ENCODE measurements around the gene AQP7. TPM values are rescaled to one million over a fixed set of nuclear protein-coding genes. Genes with fewer than 3 reads are reported as not detected.
"Not testable (repeated sequence)": the region's sequence is repeated elsewhere in the genome, so short reads cannot be mapped to it uniquely, and the experiment has no call there.

AQP7 gene
- not detected for total RNA-seq

DNA sequence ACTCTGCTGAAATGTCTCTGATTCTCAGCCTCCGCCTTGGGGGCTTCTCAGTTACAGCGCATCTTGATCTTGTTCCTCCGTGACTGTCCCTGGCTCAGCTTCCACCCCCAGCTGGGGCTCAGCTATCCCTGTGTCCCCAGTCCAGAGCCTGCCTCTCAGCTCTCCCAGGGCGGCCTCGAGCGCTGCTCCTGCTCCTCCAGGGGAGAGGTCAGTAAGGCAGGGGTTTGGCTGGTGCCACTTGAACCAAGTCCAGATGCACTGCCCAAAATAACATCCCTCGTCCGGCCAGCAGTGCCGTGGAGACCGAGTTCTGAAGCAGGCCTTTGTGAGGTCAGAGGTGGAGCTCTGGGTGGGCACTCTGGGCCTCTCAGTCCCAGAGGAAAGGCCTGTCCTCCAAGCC lies at the start of gene AQP7:
Gene AQP7 (minus strand): TSS at position 198 of the 400 bp plus-strand sequence. CDS start 1,306 bp downstream, outside the sequence.
- DNase-seq, result not testable (repeated sequence)

DNA sequence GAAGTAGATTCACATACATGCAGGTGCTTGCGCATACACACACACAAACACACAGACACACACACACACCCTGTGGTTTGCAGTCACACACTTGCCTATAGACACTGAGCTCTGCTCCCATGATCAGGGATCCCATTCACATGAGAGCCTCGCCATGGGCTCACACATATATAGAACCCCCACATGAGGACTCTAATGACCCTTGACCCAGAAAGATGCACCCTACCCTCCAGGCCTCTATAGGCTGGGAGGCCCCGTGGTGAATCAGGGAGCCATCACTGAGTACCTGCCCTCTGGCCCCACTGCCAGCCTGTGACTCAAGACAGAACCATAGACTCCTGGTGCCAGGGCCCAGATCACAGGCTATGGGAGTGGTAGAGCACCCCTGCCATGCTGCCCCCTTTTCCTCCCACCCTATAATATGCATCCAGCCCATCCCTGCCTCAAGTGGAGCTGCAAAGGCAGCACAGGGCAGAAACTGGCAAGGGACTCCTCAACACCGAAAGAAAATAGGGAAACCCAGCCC lies 48.3 kb upstream of the AQP7 start:
- no peak for DNase-seq

DNA sequence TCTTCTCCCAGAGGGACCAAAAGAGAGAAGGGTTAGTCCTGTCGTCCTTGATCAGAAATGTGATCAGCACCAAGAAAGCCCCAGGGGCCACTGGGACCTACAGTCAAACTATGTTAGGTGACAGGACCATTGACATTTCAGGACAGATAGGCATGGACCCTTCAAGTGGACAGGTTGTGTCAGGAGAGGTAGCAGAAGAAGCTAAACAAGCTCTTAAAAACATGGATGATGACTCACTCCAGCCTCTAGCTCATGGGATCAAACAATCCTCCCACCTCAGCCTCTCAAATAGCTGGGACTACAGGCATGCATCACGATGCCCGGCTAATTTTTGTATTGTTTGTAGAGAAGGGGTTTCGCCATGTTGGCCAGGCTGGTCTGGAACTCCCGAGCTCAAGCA lies 47.3 kb upstream of the AQP7 start:
- no peak for DNase-seq

DNA sequence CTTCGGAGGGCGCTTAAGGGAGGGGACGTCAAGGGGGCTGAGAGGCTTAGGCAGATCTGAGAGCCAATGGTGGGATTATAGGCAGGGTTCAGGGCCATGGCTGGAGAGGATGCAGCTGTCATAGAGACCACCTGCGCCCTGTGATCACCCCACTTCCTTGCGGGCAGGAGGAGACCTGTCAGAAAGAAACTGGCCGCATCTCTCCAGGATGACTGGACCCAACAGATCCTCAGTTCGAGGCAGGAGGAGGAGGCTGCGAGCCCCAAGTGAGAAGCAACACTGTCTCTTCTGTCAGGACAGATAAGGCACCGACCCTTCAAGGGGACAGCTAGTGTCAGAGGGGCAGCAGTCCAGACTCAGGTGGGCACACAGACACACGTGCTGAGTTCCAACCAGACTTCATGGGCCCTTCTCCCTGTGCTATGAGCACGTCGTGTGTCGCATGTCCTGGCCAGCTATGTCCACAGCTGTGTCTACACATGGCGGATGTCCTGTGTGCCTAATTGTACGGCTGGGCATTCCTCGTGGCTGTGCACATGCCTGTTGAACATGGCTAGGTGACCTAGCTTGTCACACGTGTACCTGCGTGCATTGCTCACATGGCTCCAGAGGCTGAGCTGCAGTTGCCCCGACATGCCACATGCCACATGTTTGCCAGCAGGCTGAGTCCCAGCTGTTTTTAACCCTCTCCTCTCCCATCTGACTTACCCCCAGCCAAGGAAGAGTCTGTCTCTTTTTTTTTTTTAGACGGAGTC lies 45.6 kb upstream of the AQP7 start:
- DNase-seq, result no peak

DNA sequence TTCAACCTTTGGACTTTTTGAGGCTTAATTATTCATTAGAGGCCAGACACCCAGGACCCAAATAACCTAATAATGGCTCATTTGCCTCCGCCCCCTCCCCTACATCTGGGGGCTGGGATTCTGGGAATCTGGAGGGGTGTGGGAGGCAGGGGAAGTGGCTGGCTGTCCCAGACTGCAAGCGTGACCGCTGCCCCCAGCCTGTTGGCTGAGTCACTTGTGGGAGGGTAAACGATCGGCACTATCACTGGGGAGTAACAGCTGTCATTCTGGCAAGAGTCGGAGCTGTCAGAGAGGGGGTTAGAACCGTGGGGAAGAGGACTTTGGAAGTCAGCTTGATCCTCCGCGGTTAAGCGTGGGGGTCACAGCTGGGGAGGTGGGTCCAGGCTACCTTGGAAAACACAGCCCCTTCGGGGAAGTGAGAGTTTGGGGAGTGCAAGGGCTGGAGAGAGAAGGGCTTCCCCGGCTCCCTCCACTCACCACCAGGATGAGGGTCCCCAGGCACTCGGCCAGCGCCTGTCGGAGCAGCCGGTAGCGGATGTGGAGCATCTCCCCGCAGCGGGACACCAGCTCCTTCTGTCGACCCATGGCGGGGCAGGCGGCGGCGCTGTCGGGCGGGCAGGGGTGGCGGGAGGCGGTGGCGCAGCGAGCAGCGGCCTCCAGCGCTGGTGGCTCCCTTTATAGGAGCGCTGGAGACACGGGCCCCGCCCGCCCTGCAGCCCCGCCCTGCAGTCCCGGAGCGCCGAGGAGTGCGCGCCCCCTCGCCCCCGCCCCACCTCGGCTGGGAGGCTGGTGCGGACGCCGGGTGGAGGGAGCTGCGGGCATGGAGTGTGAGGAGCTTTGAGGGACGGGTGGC lies 44.8 kb upstream of the AQP7 start, which contains the start of gene AQP3:
Gene AQP3 (minus strand): TSS at position 648 of the 853 bp plus-strand sequence. CDS start 63 bp downstream, at position 585.
- peak; percentile 29 for DNase-seq

DNA sequence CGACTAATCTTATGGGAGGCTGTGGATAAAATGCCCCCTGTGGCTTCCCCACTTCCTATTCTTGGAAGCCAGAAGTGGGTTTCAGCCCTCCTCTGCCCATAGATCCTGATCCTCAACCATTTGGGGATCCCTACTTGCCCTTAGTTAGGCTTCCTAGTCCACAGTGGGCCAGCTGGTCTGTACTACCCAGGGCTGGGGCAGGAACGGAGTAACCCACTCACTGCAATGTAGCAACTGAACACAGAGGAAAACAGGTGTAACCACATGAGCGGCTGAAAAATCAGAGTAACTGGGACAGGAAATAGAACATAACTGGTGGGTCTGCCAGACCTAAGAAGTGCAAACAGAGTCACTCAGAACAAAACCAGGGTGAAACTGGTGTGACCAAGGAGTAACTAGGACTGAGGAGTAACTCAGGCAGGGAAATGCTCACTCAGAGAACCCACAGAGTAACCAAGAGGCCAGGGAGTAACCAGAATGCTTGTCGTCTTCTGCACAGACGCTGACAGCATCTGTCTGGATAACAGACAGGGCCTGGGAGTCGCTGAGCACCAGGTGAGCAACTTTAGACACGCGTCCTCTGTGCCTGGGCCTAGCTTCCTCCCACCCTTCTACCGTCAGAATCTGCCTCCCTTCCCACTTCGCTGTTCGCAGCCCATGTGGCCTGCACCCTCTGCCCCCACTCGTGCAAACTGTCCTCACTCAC lies 44.0 kb upstream of the AQP7 start:
- no peak for DNase-seq

DNA sequence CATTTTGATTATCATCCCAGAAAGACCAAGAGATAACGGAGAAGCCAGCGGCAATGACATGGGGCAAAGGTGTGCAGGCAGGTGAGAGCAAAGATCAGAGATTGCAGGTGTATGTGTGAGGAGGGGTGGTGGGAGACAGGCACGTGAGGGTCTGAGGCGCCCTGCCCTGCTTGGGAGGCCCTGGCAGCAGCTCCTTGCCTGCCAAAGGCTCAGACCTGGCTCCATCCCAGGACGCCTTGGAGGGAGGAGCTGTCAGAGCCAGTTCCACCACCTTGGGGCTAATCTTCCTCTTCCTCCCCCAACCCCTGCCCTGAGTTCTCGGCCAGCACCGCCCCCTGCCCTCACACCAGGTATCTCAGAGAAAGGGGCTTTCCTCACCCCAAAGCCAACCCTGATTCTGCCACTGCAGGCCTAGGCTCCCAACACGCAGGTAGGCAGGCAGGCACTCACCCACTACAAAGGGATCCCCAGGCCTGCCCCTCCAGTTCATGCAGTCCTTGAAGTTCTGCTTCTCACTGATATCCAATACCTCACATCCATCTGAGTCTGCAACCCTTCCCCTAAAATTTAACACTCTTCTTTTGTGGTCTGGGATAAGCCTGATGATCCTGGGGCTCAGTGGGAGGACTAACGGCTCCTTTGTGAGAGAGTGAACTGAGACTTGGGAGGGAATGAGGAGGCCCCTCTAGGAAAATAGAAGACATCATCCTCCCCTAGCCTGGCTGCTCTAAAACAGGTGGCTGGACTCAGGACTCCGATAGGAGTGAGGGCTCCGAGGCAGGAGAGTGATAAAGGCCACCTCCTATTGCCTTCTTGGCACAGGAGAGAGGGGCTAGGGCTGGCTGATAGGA lies 43.2 kb upstream of the AQP7 start:
- no peak for DNase-seq

DNA sequence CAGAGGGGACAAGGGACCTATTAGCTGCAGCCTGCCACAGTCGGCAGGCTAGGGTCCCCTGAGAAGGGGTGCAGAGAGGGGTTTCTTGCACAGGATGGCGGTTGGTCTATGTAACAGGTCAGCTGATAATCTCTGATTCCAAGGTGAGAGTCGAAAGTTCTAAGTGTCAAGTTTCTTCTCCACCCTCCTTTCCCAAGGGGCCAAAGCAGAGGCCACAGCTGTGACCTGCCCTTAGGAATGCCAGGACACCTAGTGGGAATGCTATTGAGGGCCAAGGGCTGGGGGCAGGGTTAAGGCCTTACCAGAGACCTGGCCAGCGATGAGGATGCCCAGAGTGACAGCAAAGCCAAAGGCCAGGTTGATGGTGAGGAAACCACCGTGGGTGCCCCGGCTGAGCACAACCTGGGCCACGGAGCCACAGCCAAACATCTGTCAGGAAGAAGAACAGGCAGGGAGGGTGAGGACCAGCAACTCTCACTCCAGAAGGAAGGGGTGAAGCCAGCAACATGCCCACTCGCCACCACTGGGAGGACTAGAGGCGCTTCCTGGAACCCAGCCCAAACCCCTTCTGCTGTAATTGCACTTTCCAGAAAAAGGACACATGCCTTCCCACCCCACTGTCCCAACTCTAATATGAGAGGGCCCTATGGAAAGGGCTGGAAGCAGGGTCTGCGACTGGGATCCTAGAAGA lies 41.2 kb upstream of the AQP7 start:
- DNase-seq, result no peak

DNA sequence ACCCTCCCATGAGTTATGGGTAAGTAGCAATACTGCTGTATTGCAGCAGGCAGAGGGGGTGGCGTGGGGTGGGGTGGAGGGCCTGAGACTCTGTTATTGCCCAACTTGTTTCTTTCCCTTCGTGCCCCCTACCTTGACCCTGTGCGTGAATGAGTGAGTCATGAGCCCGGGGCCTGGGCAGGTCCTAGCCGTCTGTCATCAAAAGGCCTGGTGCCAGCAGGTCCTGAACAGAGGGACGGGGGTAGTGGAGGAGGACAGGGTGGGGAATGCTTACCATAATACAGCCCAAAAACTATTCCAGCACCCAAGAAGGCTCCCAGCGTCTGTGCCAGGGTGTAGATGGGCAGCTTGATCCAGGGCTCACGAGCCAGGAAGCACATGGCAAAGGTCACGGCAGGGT lies 40.7 kb upstream of the AQP7 start:
- DNase-seq, result no peak

DNA sequence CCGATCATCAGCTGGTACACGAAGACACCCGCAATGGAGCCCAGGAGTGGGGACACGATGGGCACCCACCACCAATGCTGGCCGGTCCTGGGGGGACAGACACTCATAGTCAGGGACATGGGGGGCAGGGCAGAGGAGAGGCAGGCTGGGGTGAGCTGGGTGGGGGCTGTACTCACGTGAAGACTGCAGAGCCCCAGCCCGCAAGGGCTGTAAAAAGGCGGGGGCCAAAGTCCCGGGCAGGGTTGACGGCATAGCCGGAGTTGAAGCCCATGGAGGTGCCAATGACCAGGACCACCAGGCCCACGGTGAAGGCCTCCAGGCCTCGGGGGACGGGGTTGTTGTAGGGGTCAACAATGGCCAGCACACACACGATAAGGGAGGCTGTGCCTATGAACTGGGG lies 39.8 kb upstream of the AQP7 start:
- DNase-seq, result no peak

DNA sequence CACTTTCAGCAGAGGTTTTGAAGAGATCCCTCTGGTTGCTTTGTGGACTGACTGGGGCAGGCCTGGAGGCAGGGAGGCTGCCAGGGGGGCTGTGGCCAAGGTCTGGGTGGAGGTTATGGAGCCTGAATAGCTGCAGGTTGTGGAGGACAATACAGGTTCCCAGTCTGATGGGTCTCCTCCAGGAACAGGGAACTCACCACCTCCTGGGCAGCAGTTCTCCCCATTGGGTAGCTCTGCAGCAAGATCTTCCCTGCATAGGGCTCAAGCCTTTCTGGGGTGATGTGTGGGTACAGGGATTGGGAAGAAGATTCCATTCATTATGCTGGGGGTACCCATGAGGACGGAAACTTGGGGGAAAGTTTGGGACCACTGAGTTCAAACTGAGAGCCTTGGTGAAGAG lies 38.2 kb upstream of the AQP7 start:
- no peak for DNase-seq

DNA sequence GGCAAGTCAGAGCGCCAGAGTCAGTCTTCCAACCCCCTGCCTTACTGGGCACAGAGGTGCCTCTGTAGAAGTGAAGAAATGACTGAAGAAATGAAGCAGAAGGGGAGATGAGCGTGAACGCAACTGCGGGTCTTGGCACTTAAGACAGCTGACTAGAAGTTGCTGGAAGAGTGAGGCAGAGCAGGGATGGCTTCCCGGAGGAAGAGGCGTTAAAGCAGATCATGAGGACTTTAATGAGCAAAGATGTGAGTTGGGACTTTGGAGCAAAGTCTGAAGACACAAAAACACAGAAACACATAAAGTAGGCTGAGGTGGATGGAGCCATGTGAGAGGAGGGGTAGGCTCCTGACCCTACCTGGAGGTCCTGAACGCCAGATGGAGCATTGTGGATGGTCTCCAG lies 37.8 kb upstream of the AQP7 start:
- no peak for DNase-seq

DNA sequence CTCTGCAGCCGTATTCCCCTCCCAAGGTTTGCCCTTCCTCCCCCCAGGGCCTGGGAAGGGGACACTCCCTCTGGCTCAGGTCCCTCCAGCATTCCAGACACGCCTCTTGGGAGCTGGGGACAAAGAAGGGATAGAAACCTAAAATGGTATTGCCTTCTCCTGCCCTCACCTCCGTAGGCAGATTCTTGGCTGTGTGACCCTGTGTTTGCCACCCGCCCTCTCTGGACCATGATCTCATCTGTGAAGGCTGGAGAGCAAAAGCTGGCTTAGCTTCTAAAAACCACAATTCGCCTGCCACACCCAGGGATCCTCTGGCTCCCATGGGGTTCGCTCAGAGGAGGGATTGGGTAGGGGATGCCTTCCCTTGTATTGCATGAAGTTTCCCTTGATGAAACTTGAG lies 37.4 kb upstream of the AQP7 start:
- no peak for DNase-seq

DNA sequence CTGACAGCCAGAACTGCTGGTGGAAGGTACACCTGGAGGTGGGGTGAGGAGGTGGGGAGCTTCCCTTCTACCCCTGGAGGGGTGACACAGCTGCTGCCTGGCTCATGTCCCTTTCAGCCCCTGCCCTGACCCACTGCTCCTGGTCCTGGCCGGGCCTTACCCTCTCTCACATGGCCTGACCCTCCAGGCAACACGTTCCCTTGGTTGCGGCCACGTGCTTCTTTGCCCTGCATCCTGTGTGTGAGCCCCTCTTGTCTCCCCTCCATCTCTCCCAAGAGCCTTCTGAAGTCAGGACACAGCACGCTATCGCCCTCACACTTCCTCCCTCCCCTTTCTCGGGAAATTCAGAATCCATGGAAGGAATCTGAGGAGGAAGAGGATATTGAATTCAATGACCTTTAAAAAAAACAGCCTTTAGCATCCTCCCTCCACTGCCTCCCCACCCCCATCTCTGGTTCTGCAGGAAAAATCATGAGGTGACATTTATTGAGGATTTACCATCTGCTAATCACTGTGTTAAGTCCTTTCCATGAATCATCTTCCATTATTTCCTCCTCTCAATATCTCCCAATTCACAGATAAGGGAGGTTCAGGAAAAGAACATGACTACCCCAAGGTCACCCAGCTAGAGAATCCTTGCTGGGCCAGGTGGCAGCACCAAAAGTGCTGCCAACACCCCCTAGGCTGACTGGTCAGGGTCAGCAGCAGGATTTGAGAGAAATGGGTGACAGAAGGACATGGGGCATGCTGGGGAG lies 36.7 kb upstream of the AQP7 start:
- no peak for DNase-seq

DNA sequence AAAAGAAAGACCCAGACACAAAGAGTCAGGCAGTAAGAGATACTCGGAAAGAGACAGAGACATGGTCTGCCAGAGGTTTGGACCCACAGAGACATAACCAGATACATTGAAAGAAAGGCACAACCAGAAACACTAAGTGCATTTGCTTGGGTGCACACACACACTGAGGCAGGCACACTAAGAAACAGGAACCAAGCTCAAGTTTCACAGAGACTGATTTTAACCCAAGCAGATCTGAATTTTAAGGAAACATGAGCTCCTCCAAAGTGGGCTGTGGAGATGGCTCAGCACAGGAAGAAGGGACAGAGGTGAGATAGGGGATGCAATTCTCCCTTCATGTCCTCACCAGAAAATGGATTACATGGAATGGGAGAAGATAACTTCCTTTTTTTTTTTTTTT lies 35.5 kb upstream of the AQP7 start:
- DNase-seq, result no peak

DNA sequence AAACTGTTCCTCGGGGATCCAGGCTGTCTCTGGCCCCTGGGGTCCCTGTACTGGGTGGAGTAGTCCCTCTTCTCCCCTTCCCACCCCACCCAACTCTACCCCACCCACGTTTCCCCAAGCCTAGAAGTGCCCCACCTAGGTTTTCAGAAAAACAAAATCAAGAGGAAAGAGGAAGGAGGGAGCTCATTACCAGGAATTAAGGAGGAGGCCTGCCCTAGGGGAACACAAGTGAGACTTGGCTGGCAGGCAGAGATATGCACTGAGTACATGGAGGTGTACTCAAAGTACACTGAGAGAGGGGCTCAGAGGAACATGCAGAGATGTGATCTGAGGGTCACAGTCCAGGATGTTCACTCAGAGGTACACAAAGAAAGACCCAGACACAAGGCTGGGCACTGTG lies 34.8 kb upstream of the AQP7 start:
- DNase-seq, result no peak

DNA sequence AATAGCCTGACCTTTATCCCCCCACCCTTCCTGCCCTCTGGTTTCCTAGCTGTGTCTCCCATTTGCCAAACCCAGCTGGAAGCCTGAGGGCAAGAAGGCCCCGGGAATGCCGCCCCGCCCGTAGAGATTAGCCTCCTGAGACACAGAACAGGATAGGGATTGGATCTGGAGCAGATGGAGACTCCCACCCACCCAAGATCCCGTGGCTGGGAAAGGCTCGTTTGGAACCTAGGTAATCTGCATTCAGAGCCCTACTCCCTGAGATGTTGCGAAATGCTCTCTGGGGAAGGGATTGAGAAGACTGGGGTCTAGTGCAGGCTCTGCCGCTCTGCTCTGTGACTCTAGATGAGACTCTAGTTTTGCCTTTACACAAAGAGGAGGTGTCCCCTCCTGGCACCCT lies 34.1 kb upstream of the AQP7 start:
- DNase-seq, result no peak

DNA sequence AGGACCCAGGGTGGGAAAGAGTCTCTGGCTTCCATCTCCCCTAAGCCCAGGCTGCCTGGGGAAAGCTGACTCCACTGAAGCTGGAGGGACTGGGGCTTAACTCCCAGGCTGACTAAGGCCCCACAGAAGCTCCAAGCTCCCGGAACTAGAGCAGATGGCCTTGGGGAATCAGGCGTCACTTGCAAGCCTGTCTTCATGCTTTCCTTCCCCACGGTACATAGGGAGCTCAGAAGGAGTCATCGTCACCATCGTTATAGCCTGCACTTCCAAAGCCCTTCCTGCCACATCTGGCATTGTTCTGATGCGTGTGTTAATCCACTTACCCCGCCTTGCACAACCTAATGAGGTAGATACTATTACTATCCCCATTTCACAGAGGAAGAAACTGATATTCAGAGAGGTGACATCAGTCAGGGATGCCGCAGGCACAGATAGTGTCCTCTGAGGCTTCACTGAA lies 33.5 kb upstream of the AQP7 start:
- no peak for DNase-seq

DNA sequence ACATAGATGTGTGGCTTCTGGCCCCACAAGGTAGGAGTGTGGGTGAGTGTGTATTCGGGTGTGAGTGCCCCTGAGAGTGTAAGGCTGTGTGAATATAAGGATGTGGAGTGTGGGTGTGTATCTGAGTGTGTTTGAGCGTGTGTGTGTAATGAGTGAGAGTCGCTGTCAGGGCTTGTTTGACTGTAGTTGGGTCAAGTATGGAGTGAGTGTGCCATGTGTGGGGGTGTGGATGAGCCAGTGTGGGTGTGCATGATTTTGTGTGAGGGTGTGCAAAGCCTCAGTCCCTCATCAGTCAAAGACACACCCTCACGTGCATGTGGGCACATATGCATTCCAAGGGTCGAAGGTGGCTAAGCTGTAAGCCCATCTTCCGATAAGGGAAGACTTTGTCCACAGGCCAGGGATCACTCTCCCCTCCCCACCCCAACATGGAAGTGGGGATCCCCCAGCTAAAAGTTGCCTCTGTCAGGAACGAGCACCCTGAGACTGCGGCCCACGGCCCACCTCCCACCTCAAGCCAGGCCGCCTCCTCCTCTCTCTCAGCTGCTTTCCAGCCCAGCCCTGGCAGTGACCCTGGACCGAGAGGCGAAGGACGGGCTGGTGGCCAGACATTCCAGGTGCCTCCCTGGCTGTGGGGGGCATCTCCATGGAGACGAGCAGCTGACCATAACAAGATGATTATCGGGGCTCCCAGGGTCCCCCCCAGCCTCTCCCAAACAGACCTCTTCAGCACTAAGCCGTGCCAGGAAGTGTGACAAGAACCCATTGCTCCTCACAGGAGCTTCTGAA lies 32.1 kb upstream of the AQP7 start:
- no peak for DNase-seq
